HepG2 (cell line): ENCODE results near the gene USP36. TPM values are rescaled to one million over a fixed set of nuclear protein-coding genes. Genes with fewer than 3 reads are reported as not detected.
A peak's percentile ranks its signal among the peaks of the same experiment; 100 is the strongest.

Source experiments
- GMEB1 ChIP-seq: sonication (generic); formaldehyde crosslinking; IDR thresholded peaks from 2 replicates; pipeline ENCODE4 v1.5.1; 2020; ENCODE audit warnings: missing genetic modification reagents, mild to moderate bottlenecking, borderline replicate concordance
- GTF3A ChIP-seq: sonication (generic); formaldehyde crosslinking; conservative IDR thresholded peaks from 2 replicates; pipeline ENCODE4 v1.4.0; 2020; ENCODE audit warnings: mild to moderate bottlenecking, missing genetic modification reagents
- HNRNPK ChIP-seq: fragments of 200-400 bp; formaldehyde crosslinking; IDR thresholded peaks from 2 replicates; pipeline ENCODE4 v1.6.1; 2018; ENCODE audit warnings: low read length, low read depth, moderate library complexity, mild to moderate bottlenecking; ENCODE audit not compliant: poor library complexity, severe bottlenecking
- LCORL ChIP-seq, 2 experiments: fragments of 450-650 bp in 1 of 2; sonication (generic) in 1 of 2; formaldehyde crosslinking in 1 of 2; IDR thresholded peaks; 2 replicates each; pipeline versions ENCODE4 v1.5.0 to v1.6.1; 2017 to 2020; ENCODE audit warnings: antibody characterized with exemption in 1 of 2, missing genetic modification reagents in 1 of 2
- NCOR1 ChIP-seq: fragments of 200-600 bp; sonication (generic); IDR thresholded peaks from 2 replicates; pipeline ENCODE4 v1.7.0; 2017; ENCODE audit warnings: antibody characterized with exemption, low read length, borderline replicate concordance
- RBM39 ChIP-seq: fragments of 200-400 bp; formaldehyde crosslinking; IDR thresholded peaks from one replicate; pipeline ENCODE4 v1.6.1; 2018; ENCODE audit warnings: antibody characterized with exemption, mild to moderate bottlenecking, low read depth, low read length; ENCODE audit not compliant: poor library complexity, severe bottlenecking
- SALL1 ChIP-seq: sonication (generic); formaldehyde crosslinking; IDR thresholded peaks from 2 replicates; pipeline ENCODE4 v1.8.0; 2022; ENCODE audit warnings: mild to moderate bottlenecking, missing genetic modification reagents
- SIN3B ChIP-seq: fragments of 150-350 bp; IDR thresholded peaks from 2 replicates; pipeline ENCODE4 v1.6.1; 2014; ENCODE audit warnings: low read length
- SIX4 ChIP-seq: sonication (generic); formaldehyde crosslinking; IDR thresholded peaks from 2 replicates; pipeline ENCODE4 v1.4.0; 2020; ENCODE audit warnings: missing genetic modification reagents
- SMAD1 ChIP-seq: sonication (generic); formaldehyde crosslinking; IDR thresholded peaks from 2 replicates; pipeline ENCODE4 v1.4.0; 2020; ENCODE audit warnings: missing genetic modification reagents, low read depth, mild to moderate bottlenecking, borderline replicate concordance
- ZNF251 ChIP-seq: sonication (generic); formaldehyde crosslinking; IDR thresholded peaks from 2 replicates; pipeline ENCODE4 v1.9.0; 2021; ENCODE audit warnings: mild to moderate bottlenecking, missing genetic modification reagents
- ZNF263 ChIP-seq: sonication (generic); formaldehyde crosslinking; IDR thresholded peaks from 2 replicates; pipeline ENCODE4 v1.4.0; 2020; ENCODE audit warnings: missing genetic modification reagents
- ZNF468 ChIP-seq: sonication (generic); formaldehyde crosslinking; IDR thresholded peaks from 2 replicates; pipeline ENCODE4 v1.8.0; 2022; ENCODE audit warnings: mild to moderate bottlenecking, moderate library complexity, missing genetic modification reagents
- ZNF574 ChIP-seq: sonication (generic); formaldehyde crosslinking; IDR thresholded peaks from 2 replicates; pipeline ENCODE4 v1.4.0; 2020; ENCODE audit warnings: missing genetic modification reagents
- ZNF891 ChIP-seq: sonication (generic); formaldehyde crosslinking; IDR thresholded peaks from 2 replicates; pipeline ENCODE4 v1.5.0; 2020; ENCODE audit warnings: mild to moderate bottlenecking, missing genetic modification reagents
- polyA plus RNA-seq, 8 experiments: library from polyadenylated mRNA; depleted of rRNA in 3 of 8; stranded (reverse) in 7 of 8; unstranded in 1 of 8; fragments of >200 nt; fragmentation: Illumina TruSeq in 4 of 8; extraction: Trizol in 4 of 8; gene quantifications; 2 replicates each; pipeline versions ENCODE4 v1.2.1 to v1.2.3, GENCODE V29; 2011 to 2016; ENCODE audit warnings: low read depth in 4 of 8, missing spikeins in 1 of 8, mixed read lengths in 1 of 8; ENCODE audit not compliant: insufficient read depth in 1 of 8
- total RNA-seq, 5 experiments: library from RNA; depleted of rRNA; stranded (reverse); fragments of >200 nt; fragmentation: Illumina TruSeq; extraction: Trizol; gene quantifications; 2 replicates each; pipeline ENCODE4 v1.2.3, GENCODE V29; 2016; ENCODE audit warnings: low read depth in 1 of 5
- TF ChIP-seq, protein P1 (sequence below): sonication (generic); IDR thresholded peaks from 2 replicates; pipeline ENCODE4 v1.6.1; 2016; ENCODE audit warnings: low read depth, borderline replicate concordance
- TF ChIP-seq, protein P2 (sequence below): sonication (generic); formaldehyde crosslinking; IDR thresholded peaks from 2 replicates; pipeline ENCODE4 v1.8.0; 2022; ENCODE audit warnings: mild to moderate bottlenecking, missing genetic modification reagents, moderate library complexity
- TF ChIP-seq, protein P3 (sequence below): sonication (generic); formaldehyde crosslinking; IDR thresholded peaks from 2 replicates; pipeline ENCODE4 v1.4.0; 2020; ENCODE audit warnings: missing genetic modification reagents, borderline replicate concordance

Gene USP36
- total and polyA plus RNA-seq, 2 of the 13 experiments (the other 11 are each of a cell fraction or from before 2014, with no cell fraction given), result 29.6 to 45.9 TPM

- TF ChIP-seq GMEB1 (CRISPR knock-in tag) (peak; percentile 100), SIN3B (peak; percentile 20; the same call in 1 of the 2 replicates), SMAD1 (CRISPR knock-in tag) (peak; percentile 95; the same call in 1 of the 2 replicates), GTF3A (CRISPR knock-in tag) (peak; percentile 92; the same call in 1 of the 2 replicates), ZNF251 (CRISPR knock-in tag) (no peak), HNRNPK (peak; percentile 36), SALL1 (CRISPR knock-in tag) (peak; percentile 99), NCOR1 (peak; percentile 52; the same call in 1 of the 2 replicates), RBM39 (no peak), ZNF263 (CRISPR knock-in tag) (peak; percentile 81), ZNF891 (0 out of 2 replicates have a peak, but pooled peaks have one; percentile 67), ZNF468 (no peak), LCORL (IDR thresholded peaks at IDR 0.05) (0 out of 2 replicates have a peak, but pooled peaks have one; percentile 16), LCORL (CRISPR knock-in tag; IDR thresholded peaks at IDR 0.05) (peak; percentile 99), SIX4 (CRISPR knock-in tag) (peak; percentile 49; the same call in 1 of the 2 replicates), ZNF574 (peak; percentile 98)
- TF ChIP-seq, protein P1, sequence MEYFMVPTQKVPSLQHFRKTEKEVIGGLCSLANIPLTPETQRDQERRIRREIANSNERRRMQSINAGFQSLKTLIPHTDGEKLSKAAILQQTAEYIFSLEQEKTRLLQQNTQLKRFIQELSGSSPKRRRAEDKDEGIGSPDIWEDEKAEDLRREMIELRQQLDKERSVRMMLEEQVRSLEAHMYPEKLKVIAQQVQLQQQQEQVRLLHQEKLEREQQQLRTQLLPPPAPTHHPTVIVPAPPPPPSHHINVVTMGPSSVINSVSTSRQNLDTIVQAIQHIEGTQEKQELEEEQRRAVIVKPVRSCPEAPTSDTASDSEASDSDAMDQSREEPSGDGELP, result peak; percentile 83; the same call in 1 of the 2 replicates
- TF ChIP-seq, protein P2, sequence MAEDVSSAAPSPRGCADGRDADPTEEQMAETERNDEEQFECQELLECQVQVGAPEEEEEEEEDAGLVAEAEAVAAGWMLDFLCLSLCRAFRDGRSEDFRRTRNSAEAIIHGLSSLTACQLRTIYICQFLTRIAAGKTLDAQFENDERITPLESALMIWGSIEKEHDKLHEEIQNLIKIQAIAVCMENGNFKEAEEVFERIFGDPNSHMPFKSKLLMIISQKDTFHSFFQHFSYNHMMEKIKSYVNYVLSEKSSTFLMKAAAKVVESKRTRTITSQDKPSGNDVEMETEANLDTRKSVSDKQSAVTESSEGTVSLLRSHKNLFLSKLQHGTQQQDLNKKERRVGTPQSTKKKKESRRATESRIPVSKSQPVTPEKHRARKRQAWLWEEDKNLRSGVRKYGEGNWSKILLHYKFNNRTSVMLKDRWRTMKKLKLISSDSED, result no peak
- TF ChIP-seq, protein P3, sequence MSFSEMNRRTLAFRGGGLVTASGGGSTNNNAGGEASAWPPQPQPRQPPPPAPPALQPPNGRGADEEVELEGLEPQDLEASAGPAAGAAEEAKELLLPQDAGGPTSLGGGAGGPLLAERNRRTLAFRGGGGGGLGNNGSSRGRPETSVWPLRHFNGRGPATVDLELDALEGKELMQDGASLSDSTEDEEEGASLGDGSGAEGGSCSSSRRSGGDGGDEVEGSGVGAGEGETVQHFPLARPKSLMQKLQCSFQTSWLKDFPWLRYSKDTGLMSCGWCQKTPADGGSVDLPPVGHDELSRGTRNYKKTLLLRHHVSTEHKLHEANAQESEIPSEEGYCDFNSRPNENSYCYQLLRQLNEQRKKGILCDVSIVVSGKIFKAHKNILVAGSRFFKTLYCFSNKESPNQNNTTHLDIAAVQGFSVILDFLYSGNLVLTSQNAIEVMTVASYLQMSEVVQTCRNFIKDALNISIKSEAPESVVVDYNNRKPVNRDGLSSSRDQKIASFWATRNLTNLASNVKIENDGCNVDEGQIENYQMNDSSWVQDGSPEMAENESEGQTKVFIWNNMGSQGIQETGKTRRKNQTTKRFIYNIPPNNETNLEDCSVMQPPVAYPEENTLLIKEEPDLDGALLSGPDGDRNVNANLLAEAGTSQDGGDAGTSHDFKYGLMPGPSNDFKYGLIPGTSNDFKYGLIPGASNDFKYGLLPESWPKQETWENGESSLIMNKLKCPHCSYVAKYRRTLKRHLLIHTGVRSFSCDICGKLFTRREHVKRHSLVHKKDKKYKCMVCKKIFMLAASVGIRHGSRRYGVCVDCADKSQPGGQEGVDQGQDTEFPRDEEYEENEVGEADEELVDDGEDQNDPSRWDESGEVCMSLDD (CRISPR knock-in tag), result 0 out of 2 replicates have a peak, but pooled peaks have one; percentile 34
Observed at GRCh38 chr17:78840780-78841611, at the start of gene USP36 (continued).
